Neural cell (in vitro differentiated cells): ENCODE results near the gene CMPK2.
"Not testable (repeated sequence)": the region's sequence is repeated elsewhere in the genome, so short reads cannot be mapped to it uniquely, and the experiment has no call there.

Experiments used
- CTCF ChIP-seq: fragments of 450-650 bp; IDR thresholded peaks from 2 replicates; pipeline ENCODE4 v1.5.1; 2014; ENCODE audit warnings: antibody characterized with exemption, mild to moderate bottlenecking, moderate library complexity; ENCODE audit not compliant: poor library complexity, severe bottlenecking
- EP300 ChIP-seq: fragments of 450-650 bp; conservative IDR thresholded peaks from 2 replicates; pipeline ENCODE4 v1.6.1; 2014; ENCODE audit warnings: antibody characterized with exemption, mild to moderate bottlenecking, moderate library complexity; ENCODE audit not compliant: poor library complexity, severe bottlenecking
- EZH2 ChIP-seq: fragments of 200-600, 300-800 bp; shearing (Covaris generic), sonication (generic); IDR thresholded peaks from 2 replicates; pipeline ENCODE4 v1.6.1; 2014; ENCODE audit warnings: antibody characterized with exemption, low read length, borderline replicate concordance, mild to moderate bottlenecking; ENCODE audit not compliant: insufficient read depth, poor library complexity, severe bottlenecking
- POLR2AphosphoS5 ChIP-seq: IDR thresholded peaks from 2 replicates; pipeline ENCODE4 v1.6.1; 2012
- SMC3 ChIP-seq: fragments of 450-650 bp; conservative IDR thresholded peaks from 2 replicates; pipeline ENCODE4 v1.6.1; 2014; ENCODE audit warnings: antibody characterized with exemption, mild to moderate bottlenecking, moderate library complexity; ENCODE audit not compliant: poor library complexity
- TAF1 ChIP-seq: IDR thresholded peaks from 2 replicates; pipeline ENCODE4 v1.6.1; 2012; ENCODE audit warnings: low read depth
- TF ChIP-seq, protein P1 (sequence below): IDR thresholded peaks from 2 replicates; pipeline ENCODE4 v1.6.1; 2012; ENCODE audit warnings: borderline replicate concordance

GRCh38 chr2:6858466-6859027, 7.2 kb downstream of the CMPK2 start:
- not testable (repeated sequence) for TF ChIP-seq CTCF, EP300, POLR2AphosphoS5, EZH2, TAF1, SMC3
- TF ChIP-seq, protein P1, sequence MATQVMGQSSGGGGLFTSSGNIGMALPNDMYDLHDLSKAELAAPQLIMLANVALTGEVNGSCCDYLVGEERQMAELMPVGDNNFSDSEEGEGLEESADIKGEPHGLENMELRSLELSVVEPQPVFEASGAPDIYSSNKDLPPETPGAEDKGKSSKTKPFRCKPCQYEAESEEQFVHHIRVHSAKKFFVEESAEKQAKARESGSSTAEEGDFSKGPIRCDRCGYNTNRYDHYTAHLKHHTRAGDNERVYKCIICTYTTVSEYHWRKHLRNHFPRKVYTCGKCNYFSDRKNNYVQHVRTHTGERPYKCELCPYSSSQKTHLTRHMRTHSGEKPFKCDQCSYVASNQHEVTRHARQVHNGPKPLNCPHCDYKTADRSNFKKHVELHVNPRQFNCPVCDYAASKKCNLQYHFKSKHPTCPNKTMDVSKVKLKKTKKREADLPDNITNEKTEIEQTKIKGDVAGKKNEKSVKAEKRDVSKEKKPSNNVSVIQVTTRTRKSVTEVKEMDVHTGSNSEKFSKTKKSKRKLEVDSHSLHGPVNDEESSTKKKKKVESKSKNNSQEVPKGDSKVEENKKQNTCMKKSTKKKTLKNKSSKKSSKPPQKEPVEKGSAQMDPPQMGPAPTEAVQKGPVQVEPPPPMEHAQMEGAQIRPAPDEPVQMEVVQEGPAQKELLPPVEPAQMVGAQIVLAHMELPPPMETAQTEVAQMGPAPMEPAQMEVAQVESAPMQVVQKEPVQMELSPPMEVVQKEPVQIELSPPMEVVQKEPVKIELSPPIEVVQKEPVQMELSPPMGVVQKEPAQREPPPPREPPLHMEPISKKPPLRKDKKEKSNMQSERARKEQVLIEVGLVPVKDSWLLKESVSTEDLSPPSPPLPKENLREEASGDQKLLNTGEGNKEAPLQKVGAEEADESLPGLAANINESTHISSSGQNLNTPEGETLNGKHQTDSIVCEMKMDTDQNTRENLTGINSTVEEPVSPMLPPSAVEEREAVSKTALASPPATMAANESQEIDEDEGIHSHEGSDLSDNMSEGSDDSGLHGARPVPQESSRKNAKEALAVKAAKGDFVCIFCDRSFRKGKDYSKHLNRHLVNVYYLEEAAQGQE, result not testable (repeated sequence)
